ENCODE results near the gene AOC2.

GRCh38 chr17:42803074-42803883, 41.1 kb upstream of the AOC2 start:
- TF ChIP-seq, protein P1, sequence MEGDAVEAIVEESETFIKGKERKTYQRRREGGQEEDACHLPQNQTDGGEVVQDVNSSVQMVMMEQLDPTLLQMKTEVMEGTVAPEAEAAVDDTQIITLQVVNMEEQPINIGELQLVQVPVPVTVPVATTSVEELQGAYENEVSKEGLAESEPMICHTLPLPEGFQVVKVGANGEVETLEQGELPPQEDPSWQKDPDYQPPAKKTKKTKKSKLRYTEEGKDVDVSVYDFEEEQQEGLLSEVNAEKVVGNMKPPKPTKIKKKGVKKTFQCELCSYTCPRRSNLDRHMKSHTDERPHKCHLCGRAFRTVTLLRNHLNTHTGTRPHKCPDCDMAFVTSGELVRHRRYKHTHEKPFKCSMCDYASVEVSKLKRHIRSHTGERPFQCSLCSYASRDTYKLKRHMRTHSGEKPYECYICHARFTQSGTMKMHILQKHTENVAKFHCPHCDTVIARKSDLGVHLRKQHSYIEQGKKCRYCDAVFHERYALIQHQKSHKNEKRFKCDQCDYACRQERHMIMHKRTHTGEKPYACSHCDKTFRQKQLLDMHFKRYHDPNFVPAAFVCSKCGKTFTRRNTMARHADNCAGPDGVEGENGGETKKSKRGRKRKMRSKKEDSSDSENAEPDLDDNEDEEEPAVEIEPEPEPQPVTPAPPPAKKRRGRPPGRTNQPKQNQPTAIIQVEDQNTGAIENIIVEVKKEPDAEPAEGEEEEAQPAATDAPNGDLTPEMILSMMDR (IDR thresholded peaks at IDR 0.05; ENCODE audit: poor library complexity): no peak
- TF ChIP-seq EZH2 (IDR thresholded peaks at IDR 0.05; ENCODE audit: borderline replicate concordance): no peak

All from hepatocyte (in vitro differentiated cells).